GM23248 (cell line): ENCODE data around the gene CPNE7. TPM values are rescaled to one million over a fixed set of nuclear protein-coding genes. Genes with fewer than 3 reads are reported as not detected.

Experiments
- DNase-seq: peaks from one replicate; pipeline ENCODE4 v3.0.0-alpha.2; 2015
- H2AFZ ChIP-seq: fragments of 200-600 bp; sonication (generic); 2 replicates; pipeline ENCODE4 v1.6.1; 2016; ENCODE audit warnings: antibody characterized with exemption
- H3F3A ChIP-seq: fragments of 200-600 bp; sonication (generic); 2 replicates; pipeline ENCODE4 v1.6.1; 2016; ENCODE audit warnings: mild to moderate bottlenecking, antibody characterized with exemption, mixed run types; ENCODE audit not compliant: insufficient read depth
- H3K27ac ChIP-seq: fragments of 200-600 bp; sonication (generic); 2 replicates; pipeline ENCODE4 v1.5.1; 2016; ENCODE audit warnings: mild to moderate bottlenecking
- H3K27me3 ChIP-seq: fragments of 200-600 bp; sonication (generic); replicated peaks from 2 replicates; pipeline ENCODE4 v1.6.1; 2016; ENCODE audit warnings: mild to moderate bottlenecking; ENCODE audit not compliant: insufficient read depth
- H3K36me3 ChIP-seq: fragments of 200-600 bp; sonication (generic); 2 replicates; pipeline ENCODE4 v1.6.1; 2016; ENCODE audit warnings: low read depth, mild to moderate bottlenecking
- H3K4me1 ChIP-seq: fragments of 200-600 bp; sonication (generic); 2 replicates; pipeline ENCODE4 v1.6.1; 2016; ENCODE audit warnings: mild to moderate bottlenecking; ENCODE audit not compliant: insufficient read depth
- H3K4me2 ChIP-seq: fragments of 200-600 bp; sonication (generic); one replicate; pipeline ENCODE4 v1.6.1; 2016; ENCODE audit warnings: mild to moderate bottlenecking; ENCODE audit not compliant: unreplicated experiment
- H3K4me3 ChIP-seq: fragments of 200-600 bp; sonication (generic); 2 replicates; pipeline ENCODE4 v1.5.1; 2016; ENCODE audit warnings: mild to moderate bottlenecking
- H3K79me2 ChIP-seq: fragments of 200-600 bp; sonication (generic); 2 replicates; pipeline ENCODE4 v1.6.1; 2016; ENCODE audit warnings: mild to moderate bottlenecking; ENCODE audit not compliant: insufficient read depth
- H3K9ac ChIP-seq: fragments of 200-600 bp; sonication (generic); 2 replicates; pipeline ENCODE4 v1.6.1; 2016; ENCODE audit warnings: mild to moderate bottlenecking
- H3K9me2 ChIP-seq: fragments of 200-600 bp; sonication (generic); 2 replicates; pipeline ENCODE4 v1.6.1; 2016; ENCODE audit warnings: mixed run types, mild to moderate bottlenecking, moderate library complexity; ENCODE audit not compliant: insufficient read depth
- H3K9me3 ChIP-seq: fragments of 200-600 bp; sonication (generic); one replicate; pipeline ENCODE4 v1.6.1; 2017; ENCODE audit warnings: low read depth
- H4K20me1 ChIP-seq: fragments of 200-600 bp; sonication (generic); 2 replicates; pipeline ENCODE4 v1.6.0; 2016; ENCODE audit not compliant: insufficient read depth
- EZH2 ChIP-seq: fragments of 200-600 bp; sonication (generic); IDR thresholded peaks from 2 replicates; pipeline ENCODE4 v1.6.1; 2018; ENCODE audit warnings: antibody characterized with exemption, mild to moderate bottlenecking; ENCODE audit not compliant: insufficient read depth, poor library complexity, severe bottlenecking
- EZH2phosphoT487 ChIP-seq: fragments of 200-600 bp; sonication (generic); IDR thresholded peaks from 2 replicates; pipeline ENCODE4 v1.6.1; 2018; ENCODE audit warnings: antibody characterized with exemption, moderate library complexity, mild to moderate bottlenecking, low read depth; ENCODE audit not compliant: insufficient read depth
- WGBS, 2 experiments: methylation state at CpG; one replicate each; pipeline ENCODE4 v1.1.6; 2015 to 2017; ENCODE audit warnings: low lambda C conversion rate in 2 of 2, low coverage in 1 of 2; ENCODE audit errors: missing lambda C conversion rate in 2 of 2; 5-methylcytosine and 5-hydroxymethylcytosine counted together
- in situ Hi-C: fragments of 300-500 bp; cut with MboI; formaldehyde crosslinking; loops from 2 replicates; pipeline ENCODE4 v1.15.0; 2020
- polyA plus RNA-seq: library from polyadenylated mRNA; unstranded; fragments of >200 nt; fragmentation: Nextera tagmentation; extraction: Ambion mirVana; gene quantifications from 2 replicates; pipeline ENCODE4 v1.2.1, GENCODE V29; 2016
- total RNA-seq: library from RNA; depleted of rRNA; stranded (reverse); fragments of >200 nt; shearing (Covaris generic); gene quantifications from 2 replicates; pipeline ENCODE4 v1.2.3, GENCODE V29; 2014

CPNE7 gene
- total and polyA plus RNA-seq, 2 experiments from 2014 or later = 5.3 to 10.1 TPM

- 96 to 97% methylated on average over 17 of the region's 17 CpGs for WGBS, 2 experiments
- Histone ChIP-seq H3K27ac (no peak overlapping the region), H3K9me3 (no peaks in the 10 kb centered on the region), H3K36me3 (0 out of 2 replicates have a peak, but pooled peaks cover under 1% of the 10 kb centered on the region), H4K20me1 (no peaks in the 10 kb centered on the region), H3K4me1 (no peaks in the 10 kb centered on the region), H3K27me3 (no peaks in the 10 kb centered on the region), H3K79me2 (no peaks in the 10 kb centered on the region), H3K4me2 (no peak overlapping the region), H3K4me3 (no peak overlapping the region), H3K9me2 (no peaks in the 10 kb centered on the region), H3F3A (no peaks in the 10 kb centered on the region), H2AFZ (no peak overlapping the region), H3K9ac (no peak overlapping the region)
- no peak for DNase-seq
- TF ChIP-seq EZH2phosphoT487 (no peak), EZH2 (no peak)
- in situ Hi-C loops = no loop called here
These were observed 30.3 kb upstream of the CPNE7 start for GRCh38 chr16:89545044-89545830.

GRCh38 chr16:89545831-89546574 lies 29.6 kb upstream of the CPNE7 start:
- TF ChIP-seq EZH2 (no peak), EZH2phosphoT487 (no peak)

GRCh38 chr16:89546781-89547180 lies 28.8 kb upstream of the CPNE7 start:
- Histone ChIP-seq H3K27ac (no peak overlapping the region), H2AFZ (no peak overlapping the region), H3K9me2 (no peaks in the 10 kb centered on the region), H3K4me2 (no peak overlapping the region), H3K27me3 (no peaks in the 10 kb centered on the region), H3K36me3 (no peaks in the 10 kb centered on the region; the same call in 1 of the 2 replicates), H3K9ac (no peak overlapping the region), H3K4me1 (no peaks in the 10 kb centered on the region), H3F3A (no peaks in the 10 kb centered on the region), H3K79me2 (no peaks in the 10 kb centered on the region), H3K9me3 (no peaks in the 10 kb centered on the region), H4K20me1 (no peaks in the 10 kb centered on the region), H3K4me3 (no peak overlapping the region)
- no peak for TF ChIP-seq EZH2phosphoT487
- no peak for TF ChIP-seq EZH2
- in situ Hi-C loops = no loop called here
- no peak for DNase-seq
- 94 to 96% methylated on average over 14 to 19 of the region's 19 CpGs for WGBS, 2 experiments

More at GRCh38 chr16:89545831-89546574, 29.6 kb upstream of the CPNE7 start:
- H3K4me3 ChIP-seq = no peak overlapping the region
- in situ Hi-C loops = no loop called here
- H3K79me2 ChIP-seq = no peaks in the 10 kb centered on the region
- H3K4me1 ChIP-seq = no peaks in the 10 kb centered on the region
- no peaks in the 10 kb centered on the region for H3F3A ChIP-seq
- 97 to 99% methylated on average over 26 of the region's 26 CpGs for WGBS, 2 experiments
- no peaks in the 10 kb centered on the region for H3K27me3 ChIP-seq
- no peak overlapping the region for H2AFZ ChIP-seq
- H3K4me2 ChIP-seq = no peak overlapping the region
- no peaks in the 10 kb centered on the region for H4K20me1 ChIP-seq
- H3K9me3 ChIP-seq = no peaks in the 10 kb centered on the region
- H3K9ac ChIP-seq = no peak overlapping the region
- H3K27ac ChIP-seq = no peak overlapping the region
- no peaks in the 10 kb centered on the region; the same call in 1 of the 2 replicates for H3K36me3 ChIP-seq
- no peak for DNase-seq
- no peaks in the 10 kb centered on the region for H3K9me2 ChIP-seq

- H2AFZ ChIP-seq = no peak overlapping the region
- TF ChIP-seq EZH2 = no peak
- TF ChIP-seq EZH2phosphoT487 = no peak
- no peaks in the 10 kb centered on the region for H4K20me1 ChIP-seq
- WGBS, 2 experiments = 95 to 96% methylated on average over 16 to 17 of the region's 17 CpGs
- DNase-seq = no peak
- no peaks in the 10 kb centered on the region for H3K27me3 ChIP-seq
- H3K9me2 ChIP-seq = no peaks in the 10 kb centered on the region
- no peaks in the 10 kb centered on the region; the same call in 1 of the 2 replicates for H3K36me3 ChIP-seq
- H3K9me3 ChIP-seq = no peaks in the 10 kb centered on the region
- no peak overlapping the region for H3K9ac ChIP-seq
- no peaks in the 10 kb centered on the region for H3K79me2 ChIP-seq
- no peak overlapping the region for H3K4me2 ChIP-seq
- no peaks in the 10 kb centered on the region for H3F3A ChIP-seq
- H3K4me3 ChIP-seq = no peak overlapping the region
- H3K27ac ChIP-seq = no peak overlapping the region
- H3K4me1 ChIP-seq = no peaks in the 10 kb centered on the region
- in situ Hi-C loops = no loop called here
These were observed 28.3 kb upstream of the CPNE7 start for GRCh38 chr16:89547291-89547690.
